Right lung (tissue), 5 donors: ENCODE results near the gene TTC9C. TPM values are rescaled to one million over a fixed set of nuclear protein-coding genes. Genes with fewer than 3 reads are reported as not detected.

Source experiments
- polyA plus RNA-seq, 5 donors: library from polyadenylated mRNA; unstranded; fragments of 120-200 nt; gene quantifications; one replicate each; pipeline versions ENCODE4 v1.2.1 to v1.2.3, GENCODE V29; 2013; ENCODE audit warnings: inconsistent platforms in 1 of 5, low replicate concordance in 1 of 5; ENCODE audit not compliant: insufficient read length in 5 of 5, insufficient read depth in 1 of 5

TTC9C gene
- polyA plus RNA-seq, 5 donors = 36.1 to 47.0 (median 37.1) TPM

Other genes with a start within 250 kb of the TTC9C start
- 100 to 1,000 TPM; 154 to 240 (median 173) TPM for gene AHNAK, start 181.7 kb upstream of the TTC9C start, polyA plus RNA-seq
- 1,000 to 10,000 TPM; 2,119 to 2,744 (median 2,318) TPM for gene EEF1G, start 154.6 kb upstream of the TTC9C start, polyA plus RNA-seq
- gene TUT1, start 137.0 kb upstream of the TTC9C start, polyA plus RNA-seq = 10 to 100 TPM; 22.4 to 26.3 (median 25.0) TPM
- gene MTA2, start 126.6 kb upstream of the TTC9C start, polyA plus RNA-seq = 100 to 1,000 TPM in 1 of 5 donors, 10 to 100 TPM in 4; 88.1 to 103 (median 95.4) TPM
- gene EML3, start 115.7 kb upstream of the TTC9C start, polyA plus RNA-seq = 10 to 100 TPM; 32.6 to 57.4 (median 49.5) TPM
- 1 to 10 TPM; 3.3 to 7.5 (median 4.8) TPM for gene ROM1, start 115.2 kb upstream of the TTC9C start, polyA plus RNA-seq
- 10 to 100 TPM; 17.4 to 39.9 (median 26.4) TPM for gene B3GAT3, start 106.5 kb upstream of the TTC9C start, polyA plus RNA-seq
- 100 to 1,000 TPM; 288 to 339 (median 312) TPM for gene GANAB, start 81.9 kb upstream of the TTC9C start, polyA plus RNA-seq
- gene INTS5, start 75.2 kb upstream of the TTC9C start, polyA plus RNA-seq = 10 to 100 TPM; 12.0 to 19.6 (median 14.3) TPM
- gene C11orf98, start 63.3 kb upstream of the TTC9C start, polyA plus RNA-seq = 10 to 100 TPM; 45.9 to 64.1 (median 52.8) TPM
- 1 to 10 TPM; 4.8 to 9.0 (median 7.1) TPM for gene CSKMT, start 63.2 kb upstream of the TTC9C start, polyA plus RNA-seq
- 10 to 100 TPM in 1 of 5 donors, 1 to 10 TPM in 4; 5.0 to 10.8 (median 6.7) TPM for gene UQCC3, start 56.8 kb upstream of the TTC9C start, polyA plus RNA-seq
- 1 to 10 TPM; 4.9 to 9.5 (median 8.8) TPM for gene LBHD1, start 56.2 kb upstream of the TTC9C start, polyA plus RNA-seq
- 100 to 1,000 TPM; 132 to 176 (median 145) TPM for gene UBXN1, start 49.4 kb upstream of the TTC9C start, polyA plus RNA-seq
- 1 to 10 TPM in 1 of 5 donors, under 1 TPM in 4; 0.37 to 1.3 (median 0.55) TPM for gene LRRN4CL, start 39.0 kb upstream of the TTC9C start, polyA plus RNA-seq
- 10 to 100 TPM; 38.0 to 50.3 (median 45.9) TPM for gene BSCL2, start 21.1 kb upstream of the TTC9C start, polyA plus RNA-seq
- 1 to 10 TPM in 4 of 5 donors, under 1 TPM in 1; 0.73 to 1.7 (median 1.5) TPM for gene GNG3, start 20.8 kb upstream of the TTC9C start, polyA plus RNA-seq
- 10 to 100 TPM; 73.0 to 85.8 (median 81.9) TPM for gene HNRNPUL2, start 1.0 kb upstream of the TTC9C start, polyA plus RNA-seq
- 1 to 10 TPM; 5.6 to 9.6 (median 7.0) TPM for gene ZBTB3, start 25.7 kb downstream of the TTC9C start, polyA plus RNA-seq
- 100 to 1,000 TPM; 136 to 186 (median 153) TPM for gene POLR2G, start 33.1 kb downstream of the TTC9C start, polyA plus RNA-seq
- gene TAF6L, start 42.9 kb downstream of the TTC9C start, polyA plus RNA-seq = 10 to 100 TPM; 23.5 to 30.7 (median 25.7) TPM
- 10 to 100 TPM; 48.2 to 59.9 (median 51.2) TPM for gene TMEM179B, start 58.9 kb downstream of the TTC9C start, polyA plus RNA-seq
- gene TMEM223, start 63.5 kb downstream of the TTC9C start, polyA plus RNA-seq = 10 to 100 TPM; 18.8 to 28.1 (median 21.0) TPM
- 100 to 1,000 TPM; 111 to 162 (median 134) TPM for gene NXF1, start 77.0 kb downstream of the TTC9C start, polyA plus RNA-seq
- 10 to 100 TPM; 46.7 to 58.3 (median 55.5) TPM for gene STX5, start 103.6 kb downstream of the TTC9C start, polyA plus RNA-seq
- under 1 TPM in 2 of 5 donors, not detected in 3; 0.34 to 0.37 TPM for gene TEX54, start 104.4 kb downstream of the TTC9C start, polyA plus RNA-seq
- gene WDR74, start 111.1 kb downstream of the TTC9C start, polyA plus RNA-seq = 10 to 100 TPM; 35.6 to 50.3 (median 42.9) TPM
- gene SLC3A2, start 152.4 kb downstream of the TTC9C start, polyA plus RNA-seq = 100 to 1,000 TPM; 167 to 197 (median 172) TPM
- 1 to 10 TPM in 1 of 5 donors, under 1 TPM in 4; 0.58 to 1.3 (median 0.76) TPM for gene CHRM1, start 192.9 kb downstream of the TTC9C start, polyA plus RNA-seq